Mammary epithelial cell (primary cell): Measurements from ENCODE around the gene KCNMA1.

Experiments used
- EZH2 ChIP-seq: IDR thresholded peaks from 2 replicates; pipeline ENCODE4 v1.6.1; 2012; ENCODE audit warnings: low read length, inconsistent platforms, borderline replicate concordance
- TF ChIP-seq, protein P1 (sequence below), 2 donors: IDR thresholded peaks in 1 of 2; conservative IDR thresholded peaks in 1 of 2; 2 replicates each; pipeline ENCODE4 v1.5.1; 2011 to 2012; ENCODE audit warnings: inconsistent platforms in 2 of 2, low read length in 2 of 2, mild to moderate bottlenecking in 2 of 2, control low read depth in 1 of 2, low read depth in 1 of 2; ENCODE audit not compliant: insufficient read depth in 1 of 2; ENCODE audit errors: extremely low read depth in 1 of 2

DNA sequence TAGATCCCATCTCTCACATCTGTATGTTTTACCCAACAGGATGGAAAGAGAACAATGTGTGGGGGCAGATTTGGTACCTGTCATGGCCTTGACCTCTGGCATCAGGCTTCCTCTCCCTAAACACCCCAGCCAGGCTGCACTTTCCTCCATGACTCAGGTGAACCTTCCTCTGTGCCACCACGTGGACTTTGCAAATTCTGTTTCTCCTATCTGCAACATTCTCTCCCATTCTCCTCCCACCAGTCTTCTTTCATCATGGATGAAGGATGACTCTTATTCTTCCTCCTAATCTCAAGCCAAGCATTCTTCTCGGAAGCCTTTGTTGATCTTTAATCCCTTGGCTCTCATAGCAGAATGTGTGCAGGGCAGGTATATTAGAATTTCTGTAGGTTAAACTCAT lies 355.4 kb downstream of the KCNMA1 start:
- TF ChIP-seq, protein P1, sequence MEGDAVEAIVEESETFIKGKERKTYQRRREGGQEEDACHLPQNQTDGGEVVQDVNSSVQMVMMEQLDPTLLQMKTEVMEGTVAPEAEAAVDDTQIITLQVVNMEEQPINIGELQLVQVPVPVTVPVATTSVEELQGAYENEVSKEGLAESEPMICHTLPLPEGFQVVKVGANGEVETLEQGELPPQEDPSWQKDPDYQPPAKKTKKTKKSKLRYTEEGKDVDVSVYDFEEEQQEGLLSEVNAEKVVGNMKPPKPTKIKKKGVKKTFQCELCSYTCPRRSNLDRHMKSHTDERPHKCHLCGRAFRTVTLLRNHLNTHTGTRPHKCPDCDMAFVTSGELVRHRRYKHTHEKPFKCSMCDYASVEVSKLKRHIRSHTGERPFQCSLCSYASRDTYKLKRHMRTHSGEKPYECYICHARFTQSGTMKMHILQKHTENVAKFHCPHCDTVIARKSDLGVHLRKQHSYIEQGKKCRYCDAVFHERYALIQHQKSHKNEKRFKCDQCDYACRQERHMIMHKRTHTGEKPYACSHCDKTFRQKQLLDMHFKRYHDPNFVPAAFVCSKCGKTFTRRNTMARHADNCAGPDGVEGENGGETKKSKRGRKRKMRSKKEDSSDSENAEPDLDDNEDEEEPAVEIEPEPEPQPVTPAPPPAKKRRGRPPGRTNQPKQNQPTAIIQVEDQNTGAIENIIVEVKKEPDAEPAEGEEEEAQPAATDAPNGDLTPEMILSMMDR (conservative IDR thresholded peaks at IDR 0.05 in 1 of 2, IDR thresholded peaks at IDR 0.05 in 1 of 2; ENCODE audit: extremely low read depth in 1 of 2, insufficient read depth in 1 of 2, low read depth in 1 of 2, low read length in 2 of 2), result no peak
- TF ChIP-seq EZH2, result no peak
